Measurements from ENCODE around the gene FLNB. TPM values are rescaled to one million over a fixed set of nuclear protein-coding genes. Genes with fewer than 3 reads are reported as not detected.

FLNB gene
- total and polyA plus RNA-seq, 2 of the 13 experiments (the other 11 are each of a cell fraction or from before 2014, with no cell fraction given): 106 to 130 TPM

- TF ChIP-seq, protein P1, sequence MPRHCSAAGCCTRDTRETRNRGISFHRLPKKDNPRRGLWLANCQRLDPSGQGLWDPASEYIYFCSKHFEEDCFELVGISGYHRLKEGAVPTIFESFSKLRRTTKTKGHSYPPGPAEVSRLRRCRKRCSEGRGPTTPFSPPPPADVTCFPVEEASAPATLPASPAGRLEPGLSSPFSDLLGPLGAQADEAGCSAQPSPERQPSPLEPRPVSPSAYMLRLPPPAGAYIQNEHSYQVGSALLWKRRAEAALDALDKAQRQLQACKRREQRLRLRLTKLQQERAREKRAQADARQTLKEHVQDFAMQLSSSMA (CRISPR knock-in tag; IDR thresholded peaks at IDR 0.05): no peak
- TF ChIP-seq CBFB (CRISPR knock-in tag; IDR thresholded peaks at IDR 0.05): no peak
- TF ChIP-seq ZNF275 (CRISPR knock-in tag; IDR thresholded peaks at IDR 0.05; ENCODE audit: borderline replicate concordance): no peak
- no peak for TF ChIP-seq CREB1 (IDR thresholded peaks at IDR 0.05)
- TF ChIP-seq CREB1 (CRISPR knock-in tag; IDR thresholded peaks at IDR 0.05): peak; percentile 63; the same call in 1 of the 2 replicates
- TF ChIP-seq ZNF34 (CRISPR knock-in tag; IDR thresholded peaks at IDR 0.05; ENCODE audit: borderline replicate concordance): no peak
- no peak for TF ChIP-seq ZNF790 (CRISPR knock-in tag; IDR thresholded peaks at IDR 0.05; ENCODE audit: borderline replicate concordance)
- no peak for TF ChIP-seq NFKBIZ (CRISPR knock-in tag; IDR thresholded peaks at IDR 0.05)
- no peak for TF ChIP-seq NRL (CRISPR knock-in tag; IDR thresholded peaks at IDR 0.05; ENCODE audit: borderline replicate concordance)
- no peak for TF ChIP-seq MAFF (IDR thresholded peaks at IDR 0.05; ENCODE audit: low read depth, low read length)
- TF ChIP-seq NFIB (CRISPR knock-in tag; IDR thresholded peaks at IDR 0.05; ENCODE audit: borderline replicate concordance): no peak
- TF ChIP-seq KAT8 (CRISPR knock-in tag; IDR thresholded peaks at IDR 0.05): peak; percentile 48; the same call in 1 of the 2 replicates
- no peak for TF ChIP-seq NFKB2 (CRISPR knock-in tag; IDR thresholded peaks at IDR 0.05; ENCODE audit: borderline replicate concordance)
- TF ChIP-seq ZNF17 (CRISPR knock-in tag; IDR thresholded peaks at IDR 0.05): no peak
- no peak for TF ChIP-seq SRSF4 (IDR thresholded peaks at IDR 0.05; ENCODE audit: low read depth, low read length, poor library complexity, severe bottlenecking)
- TF ChIP-seq ARHGAP35 (CRISPR knock-in tag; IDR thresholded peaks at IDR 0.05; ENCODE audit: borderline replicate concordance): no peak
- no peak for TF ChIP-seq BORCS8-MEF2B (CRISPR knock-in tag; IDR thresholded peaks at IDR 0.05)
- no peak for TF ChIP-seq ZNF337 (CRISPR knock-in tag; IDR thresholded peaks at IDR 0.05; ENCODE audit: borderline replicate concordance, low read depth)
- TF ChIP-seq NFE2L2 (IDR thresholded peaks at IDR 0.05; ENCODE audit: low read length): no peak
- no peak for TF ChIP-seq TRIM22 (IDR thresholded peaks at IDR 0.05)
- TF ChIP-seq MXI1 (IDR thresholded peaks at IDR 0.05; ENCODE audit: borderline replicate concordance, low read depth, low read length): no peak
- peak; percentile 17; the same call in 1 of the 2 replicates for TF ChIP-seq MAX (IDR thresholded peaks at IDR 0.05)
- TF ChIP-seq POLR2G (IDR thresholded peaks at IDR 0.05; ENCODE audit: low read depth, low read length): no peak
- TF ChIP-seq USF2 (IDR thresholded peaks at IDR 0.05; ENCODE audit: low read depth, low read length): no peak
- no peak for TF ChIP-seq USF2 (CRISPR knock-in tag; IDR thresholded peaks at IDR 0.05; ENCODE audit: borderline replicate concordance)
- TF ChIP-seq ZNF343 (CRISPR knock-in tag; IDR thresholded peaks at IDR 0.05): no peak
- no peak for TF ChIP-seq HOXA5 (CRISPR knock-in tag; IDR thresholded peaks at IDR 0.05)
- no peak; the same call in 1 of the 2 replicates for TF ChIP-seq KLF9 (CRISPR knock-in tag; IDR thresholded peaks at IDR 0.05; ENCODE audit: low read depth)
Measured at GRCh38 chr3:58188921-58189451, 180.8 kb downstream of the FLNB start (continued).
